Fibroblast of the aortic adventitia (primary cell): ENCODE measurements around the gene DERA. TPM values are rescaled to one million over a fixed set of nuclear protein-coding genes. Genes with fewer than 3 reads are reported as not detected.

Experiments used
- DNase-seq: peaks from one replicate; pipeline ENCODE4 v3.0.0-alpha.2; 2010; ENCODE audit warnings: low read depth
- H3K4me3 ChIP-seq: 2 replicates; pipeline ENCODE4 v1.5.1; 2011; ENCODE audit warnings: low read depth, mild to moderate bottlenecking, control low read depth, low read length, moderate library complexity
- CTCF ChIP-seq: IDR thresholded peaks from 2 replicates; pipeline ENCODE4 v1.5.1; 2011; ENCODE audit warnings: mild to moderate bottlenecking, low read length, control low read depth, inconsistent platforms; ENCODE audit not compliant: insufficient read depth
- total RNA-seq: library from RNA; depleted of rRNA; stranded (reverse); fragments of >200 nt; gene quantifications from 2 replicates; pipeline ENCODE4 v1.2.3, GENCODE V29; 2012; ENCODE audit warnings: low replicate concordance

Gene DERA
- total RNA-seq, 1 donor, result 72.2 TPM

DNA sequence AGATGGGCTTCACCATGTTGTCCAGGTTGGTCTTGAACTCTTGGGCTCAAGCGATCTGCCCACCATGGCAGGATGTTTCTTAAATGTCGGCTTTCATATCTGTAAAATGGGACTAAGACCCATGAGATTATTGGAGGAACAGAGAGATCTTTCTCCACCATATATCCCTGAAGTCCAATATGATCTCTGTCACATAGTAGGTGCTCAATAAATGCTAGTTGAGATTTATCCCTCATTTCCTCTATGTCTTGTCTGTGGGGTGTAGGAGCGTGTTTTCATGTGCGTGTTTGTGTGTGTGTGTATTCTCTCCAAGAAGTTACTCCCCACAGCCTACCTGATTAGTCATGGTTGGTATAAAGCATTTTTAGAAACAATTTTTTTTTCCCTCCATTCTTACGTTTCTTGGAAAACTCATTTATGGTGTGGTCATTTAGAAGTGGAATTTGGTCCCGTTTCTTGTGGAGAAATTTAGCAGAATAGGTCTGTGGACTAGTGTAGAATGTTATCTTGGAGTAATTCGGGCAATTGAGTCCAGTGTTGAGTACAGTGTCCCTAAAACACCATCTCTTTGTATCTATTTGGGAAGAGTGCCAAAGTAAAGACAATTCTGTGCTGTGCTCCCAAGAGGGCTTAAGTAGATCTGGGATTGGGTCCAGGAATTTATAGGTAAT, 24.6 kb upstream of the DERA start:
- no peak for DNase-seq
- no peak overlapping the region for H3K4me3 ChIP-seq
- TF ChIP-seq CTCF, result no peak

GRCh38 chr12:15887043-15887817, 23.9 kb upstream of the DERA start:
- no peak overlapping the region for H3K4me3 ChIP-seq
- no peak for TF ChIP-seq CTCF
- DNase-seq, result no peak

DNA sequence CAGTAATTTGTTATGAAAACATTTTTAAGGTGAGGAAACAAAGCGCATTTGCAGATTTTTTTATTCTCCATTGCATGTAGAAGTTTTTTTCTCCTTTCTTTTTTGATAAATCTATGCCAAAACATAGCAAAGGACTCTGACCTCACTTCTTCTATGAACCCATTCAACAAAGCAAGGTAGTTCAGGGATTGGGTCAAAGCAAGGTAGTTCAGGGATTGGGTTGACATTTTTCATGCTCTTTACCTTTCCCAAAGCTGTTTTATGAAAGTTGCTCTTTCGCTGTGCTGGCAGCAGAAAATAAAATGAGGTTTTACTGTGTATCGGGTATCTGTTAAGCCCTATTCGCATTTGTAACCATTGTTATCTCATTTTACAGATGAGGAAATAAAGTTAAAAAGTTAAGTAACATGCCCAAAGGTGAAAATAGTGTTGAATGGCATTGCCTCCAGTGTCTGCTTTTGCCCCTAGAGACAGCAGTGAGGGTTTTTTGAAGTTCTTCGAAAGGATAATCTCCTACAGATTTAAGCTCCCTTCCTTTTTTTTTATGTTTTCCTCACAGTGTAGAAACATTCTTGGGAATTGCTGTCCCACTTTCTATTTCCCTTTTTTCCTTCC, 18.4 kb upstream of the DERA start:
- no peak for TF ChIP-seq CTCF
- H3K4me3 ChIP-seq, result no peak overlapping the region
- DNase-seq, result no peak

- TF ChIP-seq CTCF, result no peak
- no peak for DNase-seq
- H3K4me3 ChIP-seq, result no peak overlapping the region
Observed at GRCh38 chr12:15893260-15893659, 17.9 kb upstream of the DERA start.

DNA sequence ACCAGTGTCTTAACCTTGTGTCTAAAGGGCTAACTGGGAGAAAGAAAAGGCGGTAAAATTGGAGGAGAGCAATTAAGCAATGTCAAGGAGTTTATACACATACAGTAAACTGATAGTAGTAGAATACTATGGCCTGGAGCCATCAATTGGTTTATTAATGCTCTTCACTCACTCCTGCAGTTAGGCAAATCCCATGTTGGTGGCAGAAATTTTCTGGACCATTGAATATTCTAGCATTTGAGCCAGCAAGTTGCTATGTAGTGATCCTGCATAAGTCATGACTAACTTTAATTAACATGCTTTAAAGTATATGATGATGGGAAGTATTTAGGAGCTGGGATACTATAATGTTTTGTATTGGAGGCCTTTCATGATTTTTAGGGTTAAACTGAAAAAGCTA, 14.3 kb upstream of the DERA start:
- no peak for DNase-seq
- H3K4me3 ChIP-seq, result no peak overlapping the region
- no peak for TF ChIP-seq CTCF

GRCh38 chr12:15897433-15897832, 13.7 kb upstream of the DERA start:
- no peak for DNase-seq
- no peak for TF ChIP-seq CTCF
- H3K4me3 ChIP-seq, result no peak overlapping the region
